Panc1 (cell line): Measurements from ENCODE around the gene ZFR2.

ENCODE experiments used
- SIN3A ChIP-seq: IDR thresholded peaks from 2 replicates; pipeline ENCODE4 v1.6.1; 2012; ENCODE audit warnings: low read depth, mild to moderate bottlenecking, low read length, moderate library complexity, borderline replicate concordance; ENCODE audit not compliant: insufficient read depth
- TF ChIP-seq, protein P1 (sequence below), 2 experiments: IDR thresholded peaks; 2 replicates each; pipeline ENCODE4 v1.6.1; 2011 to 2012; ENCODE audit warnings: low read depth in 2 of 2, control low read depth in 1 of 2, low read length in 1 of 2, mild to moderate bottlenecking in 1 of 2, moderate library complexity in 1 of 2; ENCODE audit not compliant: insufficient read depth in 1 of 2
- TF ChIP-seq, protein P2 (sequence below): fragments of 450-650 bp; IDR thresholded peaks from 2 replicates; pipeline ENCODE4 v1.5.1; 2017; ENCODE audit warnings: mild to moderate bottlenecking

DNA sequence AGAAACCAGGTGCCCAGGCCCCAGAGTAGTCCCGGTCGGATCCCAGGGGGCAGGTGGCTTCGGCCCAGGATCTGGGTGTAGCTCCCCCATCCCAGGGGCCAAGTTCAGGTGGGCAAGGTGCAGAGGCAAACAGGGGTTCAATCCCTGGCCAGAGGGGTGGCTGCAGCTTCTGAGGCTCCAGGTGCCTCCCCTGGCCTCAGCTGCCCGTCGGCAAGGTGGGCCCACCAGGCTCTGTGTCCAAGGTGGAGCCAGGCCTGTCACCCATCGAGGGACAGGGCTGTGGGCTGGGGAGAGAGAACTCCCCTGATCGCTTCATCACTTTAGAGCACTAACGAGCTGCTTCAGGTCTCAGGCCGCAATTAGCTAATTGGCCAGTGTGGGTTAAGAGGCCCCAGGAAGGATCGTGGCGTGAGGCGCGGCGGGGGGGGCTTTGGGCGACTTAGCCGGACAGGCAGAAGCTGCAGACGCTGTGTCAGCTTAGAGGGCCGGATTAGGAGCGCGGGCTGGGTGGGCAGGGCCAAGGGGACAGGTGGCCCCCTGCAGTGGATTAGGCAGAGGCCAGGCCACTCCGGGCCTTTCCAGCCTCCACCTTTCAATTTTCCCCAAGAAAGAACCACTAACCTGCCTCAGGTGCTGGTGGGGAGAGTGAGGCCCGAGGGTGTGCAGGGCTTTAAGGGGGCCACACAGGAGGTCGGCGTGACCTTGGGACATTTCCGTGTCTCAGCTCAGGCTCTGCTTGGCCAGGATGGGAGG lies 94.0 kb downstream of the ZFR2 start:
- TF ChIP-seq, protein P1, sequence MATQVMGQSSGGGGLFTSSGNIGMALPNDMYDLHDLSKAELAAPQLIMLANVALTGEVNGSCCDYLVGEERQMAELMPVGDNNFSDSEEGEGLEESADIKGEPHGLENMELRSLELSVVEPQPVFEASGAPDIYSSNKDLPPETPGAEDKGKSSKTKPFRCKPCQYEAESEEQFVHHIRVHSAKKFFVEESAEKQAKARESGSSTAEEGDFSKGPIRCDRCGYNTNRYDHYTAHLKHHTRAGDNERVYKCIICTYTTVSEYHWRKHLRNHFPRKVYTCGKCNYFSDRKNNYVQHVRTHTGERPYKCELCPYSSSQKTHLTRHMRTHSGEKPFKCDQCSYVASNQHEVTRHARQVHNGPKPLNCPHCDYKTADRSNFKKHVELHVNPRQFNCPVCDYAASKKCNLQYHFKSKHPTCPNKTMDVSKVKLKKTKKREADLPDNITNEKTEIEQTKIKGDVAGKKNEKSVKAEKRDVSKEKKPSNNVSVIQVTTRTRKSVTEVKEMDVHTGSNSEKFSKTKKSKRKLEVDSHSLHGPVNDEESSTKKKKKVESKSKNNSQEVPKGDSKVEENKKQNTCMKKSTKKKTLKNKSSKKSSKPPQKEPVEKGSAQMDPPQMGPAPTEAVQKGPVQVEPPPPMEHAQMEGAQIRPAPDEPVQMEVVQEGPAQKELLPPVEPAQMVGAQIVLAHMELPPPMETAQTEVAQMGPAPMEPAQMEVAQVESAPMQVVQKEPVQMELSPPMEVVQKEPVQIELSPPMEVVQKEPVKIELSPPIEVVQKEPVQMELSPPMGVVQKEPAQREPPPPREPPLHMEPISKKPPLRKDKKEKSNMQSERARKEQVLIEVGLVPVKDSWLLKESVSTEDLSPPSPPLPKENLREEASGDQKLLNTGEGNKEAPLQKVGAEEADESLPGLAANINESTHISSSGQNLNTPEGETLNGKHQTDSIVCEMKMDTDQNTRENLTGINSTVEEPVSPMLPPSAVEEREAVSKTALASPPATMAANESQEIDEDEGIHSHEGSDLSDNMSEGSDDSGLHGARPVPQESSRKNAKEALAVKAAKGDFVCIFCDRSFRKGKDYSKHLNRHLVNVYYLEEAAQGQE (IDR thresholded peaks at IDR 0.05; ENCODE audit: insufficient read depth in 1 of 2, low read depth in 2 of 2, low read length in 1 of 2) = no peak
- TF ChIP-seq SIN3A = no peak
- TF ChIP-seq, protein P2, sequence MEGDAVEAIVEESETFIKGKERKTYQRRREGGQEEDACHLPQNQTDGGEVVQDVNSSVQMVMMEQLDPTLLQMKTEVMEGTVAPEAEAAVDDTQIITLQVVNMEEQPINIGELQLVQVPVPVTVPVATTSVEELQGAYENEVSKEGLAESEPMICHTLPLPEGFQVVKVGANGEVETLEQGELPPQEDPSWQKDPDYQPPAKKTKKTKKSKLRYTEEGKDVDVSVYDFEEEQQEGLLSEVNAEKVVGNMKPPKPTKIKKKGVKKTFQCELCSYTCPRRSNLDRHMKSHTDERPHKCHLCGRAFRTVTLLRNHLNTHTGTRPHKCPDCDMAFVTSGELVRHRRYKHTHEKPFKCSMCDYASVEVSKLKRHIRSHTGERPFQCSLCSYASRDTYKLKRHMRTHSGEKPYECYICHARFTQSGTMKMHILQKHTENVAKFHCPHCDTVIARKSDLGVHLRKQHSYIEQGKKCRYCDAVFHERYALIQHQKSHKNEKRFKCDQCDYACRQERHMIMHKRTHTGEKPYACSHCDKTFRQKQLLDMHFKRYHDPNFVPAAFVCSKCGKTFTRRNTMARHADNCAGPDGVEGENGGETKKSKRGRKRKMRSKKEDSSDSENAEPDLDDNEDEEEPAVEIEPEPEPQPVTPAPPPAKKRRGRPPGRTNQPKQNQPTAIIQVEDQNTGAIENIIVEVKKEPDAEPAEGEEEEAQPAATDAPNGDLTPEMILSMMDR = no peak
